Thyroid gland (tissue), 4 donors: ENCODE results near the gene NME8.

Experiments
- POLR2A ChIP-seq, 2 donors: fragments of 450-650 bp; IDR thresholded peaks; one replicate each; pipeline ENCODE4 v1.6.1; 2017; ENCODE audit warnings: antibody characterized with exemption in 2 of 2, mild to moderate bottlenecking in 2 of 2, moderate library complexity in 1 of 2
- TF ChIP-seq, protein P1 (sequence below), 6 experiments: fragments of 200-600 bp in 3 of 6; fragments of 450-650 bp in 3 of 6; sonication (generic) in 3 of 6; IDR thresholded peaks; one replicate each; pipeline ENCODE4 v1.5.1; 2016 to 2019; ENCODE audit warnings: antibody characterized with exemption in 6 of 6, mild to moderate bottlenecking in 2 of 6, inconsistent platforms in 1 of 6, moderate library complexity in 1 of 6

DNA sequence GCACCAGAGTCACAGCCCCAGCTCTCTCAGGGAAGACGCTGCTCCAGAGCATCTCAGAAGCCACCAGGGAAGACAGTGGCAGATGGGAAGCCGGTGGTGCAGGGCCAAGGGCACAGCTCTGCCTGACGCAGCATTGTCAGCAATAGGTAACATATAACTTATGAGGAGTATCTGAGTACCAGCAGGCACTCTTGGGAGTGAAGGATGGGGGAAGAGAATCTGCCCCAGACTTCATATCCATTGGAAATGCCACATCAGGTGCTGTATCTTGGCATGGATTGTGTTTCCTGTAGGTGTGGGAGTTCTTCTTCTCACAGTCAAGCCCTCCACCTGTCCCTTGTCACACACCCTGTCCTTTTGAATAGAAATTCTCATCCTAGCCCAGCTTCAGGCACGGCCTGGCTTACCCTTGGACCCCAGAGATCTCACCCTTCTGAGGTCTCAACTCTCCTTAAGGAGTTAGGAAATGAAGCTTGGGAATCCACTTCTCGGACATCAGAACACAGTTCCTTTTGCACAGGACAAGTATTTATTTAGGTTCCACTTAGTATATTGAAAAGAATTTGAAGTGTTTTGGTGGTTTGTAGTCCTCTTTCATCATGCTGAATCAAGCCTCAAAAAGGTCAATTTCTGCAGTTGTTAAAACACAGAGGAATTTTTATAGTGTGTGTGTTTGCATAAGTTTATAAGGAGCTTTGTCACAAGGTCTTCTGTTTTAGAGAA, 82.0 kb downstream of the NME8 start:
- TF ChIP-seq, protein P1, sequence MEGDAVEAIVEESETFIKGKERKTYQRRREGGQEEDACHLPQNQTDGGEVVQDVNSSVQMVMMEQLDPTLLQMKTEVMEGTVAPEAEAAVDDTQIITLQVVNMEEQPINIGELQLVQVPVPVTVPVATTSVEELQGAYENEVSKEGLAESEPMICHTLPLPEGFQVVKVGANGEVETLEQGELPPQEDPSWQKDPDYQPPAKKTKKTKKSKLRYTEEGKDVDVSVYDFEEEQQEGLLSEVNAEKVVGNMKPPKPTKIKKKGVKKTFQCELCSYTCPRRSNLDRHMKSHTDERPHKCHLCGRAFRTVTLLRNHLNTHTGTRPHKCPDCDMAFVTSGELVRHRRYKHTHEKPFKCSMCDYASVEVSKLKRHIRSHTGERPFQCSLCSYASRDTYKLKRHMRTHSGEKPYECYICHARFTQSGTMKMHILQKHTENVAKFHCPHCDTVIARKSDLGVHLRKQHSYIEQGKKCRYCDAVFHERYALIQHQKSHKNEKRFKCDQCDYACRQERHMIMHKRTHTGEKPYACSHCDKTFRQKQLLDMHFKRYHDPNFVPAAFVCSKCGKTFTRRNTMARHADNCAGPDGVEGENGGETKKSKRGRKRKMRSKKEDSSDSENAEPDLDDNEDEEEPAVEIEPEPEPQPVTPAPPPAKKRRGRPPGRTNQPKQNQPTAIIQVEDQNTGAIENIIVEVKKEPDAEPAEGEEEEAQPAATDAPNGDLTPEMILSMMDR (IDR thresholded peaks at IDR 0.05), result no peak
- peak in 1 of 2 donors; percentile 42 for TF ChIP-seq POLR2A (IDR thresholded peaks at IDR 0.05)
